Measurements from ENCODE around the gene LRRFIP2. TPM values are rescaled to one million over a fixed set of nuclear protein-coding genes. Genes with fewer than 3 reads are reported as not detected.
"Not testable (repeated sequence)": the region's sequence is repeated elsewhere in the genome, so short reads cannot be mapped to it uniquely, and the experiment has no call there.

Gene LRRFIP2
- total RNA-seq, 1 donor from 2014 or later: 135 TPM

DNA sequence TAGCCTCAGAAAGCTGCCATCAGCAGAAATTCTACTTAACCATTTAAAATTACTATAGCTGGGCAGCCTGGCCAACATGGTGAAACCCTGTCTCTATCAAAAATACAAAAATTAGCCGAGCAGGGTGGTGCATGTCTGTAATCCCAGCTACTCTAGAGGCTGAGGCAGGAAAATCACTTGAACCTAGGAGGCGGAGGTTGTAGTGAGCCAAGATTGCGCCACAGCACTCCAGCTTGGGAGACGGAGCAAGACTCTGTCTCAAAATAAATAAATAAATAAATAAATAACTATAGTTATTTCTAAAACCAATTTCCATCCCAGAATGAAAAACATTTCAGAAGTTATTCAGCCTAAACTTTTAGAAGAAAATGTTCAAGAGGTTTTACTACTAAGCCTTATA, 25.1 kb downstream of the LRRFIP2 start:
- intact Hi-C loops (cut with DNase I): no loop called here
- no peak for DNase-seq (ENCODE audit: low spot score)

GRCh38 chr3:37148208-37148607, 26.2 kb downstream of the LRRFIP2 start:
- intact Hi-C loops (cut with DNase I): no loop called here
- no peak for DNase-seq (ENCODE audit: low spot score)

DNA sequence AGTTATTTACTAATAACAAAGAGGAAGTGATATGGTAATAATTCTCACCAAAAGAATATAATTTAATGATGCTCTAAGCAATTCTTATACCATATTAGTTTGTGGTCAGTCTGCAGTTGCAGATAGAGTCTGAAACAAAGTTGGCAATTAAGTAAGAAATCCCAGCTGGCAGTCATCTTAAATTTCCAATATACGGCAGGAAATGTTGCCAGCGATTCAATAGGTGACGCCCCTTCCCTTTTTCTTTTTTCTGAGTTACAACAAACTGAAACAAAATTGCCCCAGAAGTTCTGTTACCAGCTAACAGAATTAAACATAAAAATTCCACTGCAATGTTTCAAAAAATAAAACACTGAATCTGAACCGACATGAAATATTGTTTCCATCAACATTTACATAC, 26.7 kb downstream of the LRRFIP2 start:
- intact Hi-C loops (cut with DNase I): no loop called here
- no peak for DNase-seq (ENCODE audit: low spot score)

DNA sequence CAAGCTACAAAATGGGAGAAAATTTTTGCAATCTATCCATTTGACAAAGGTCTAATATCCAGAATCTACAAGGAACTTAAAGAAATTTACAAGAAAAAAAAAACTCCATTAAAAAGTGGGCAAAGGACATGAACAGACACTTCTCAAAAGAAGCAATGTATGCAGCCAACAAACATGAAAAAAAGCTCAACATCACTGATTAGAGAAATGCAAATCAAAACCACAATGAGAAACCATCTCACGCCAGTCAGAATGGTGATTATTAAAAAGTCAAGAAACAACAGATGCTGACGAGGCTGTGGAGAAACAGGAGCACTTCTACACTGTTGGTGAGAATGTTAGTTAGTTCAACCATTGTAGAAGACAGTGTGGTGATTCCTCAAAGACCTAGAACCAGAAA, 27.5 kb downstream of the LRRFIP2 start:
- intact Hi-C loops (cut with DNase I); DNase-seq (ENCODE audit: low spot score): not testable (repeated sequence)

- intact Hi-C loops (cut with DNase I): no loop called here
Measured at GRCh38 chr3:37145611-37146010, 28.8 kb downstream of the LRRFIP2 start.

DNA sequence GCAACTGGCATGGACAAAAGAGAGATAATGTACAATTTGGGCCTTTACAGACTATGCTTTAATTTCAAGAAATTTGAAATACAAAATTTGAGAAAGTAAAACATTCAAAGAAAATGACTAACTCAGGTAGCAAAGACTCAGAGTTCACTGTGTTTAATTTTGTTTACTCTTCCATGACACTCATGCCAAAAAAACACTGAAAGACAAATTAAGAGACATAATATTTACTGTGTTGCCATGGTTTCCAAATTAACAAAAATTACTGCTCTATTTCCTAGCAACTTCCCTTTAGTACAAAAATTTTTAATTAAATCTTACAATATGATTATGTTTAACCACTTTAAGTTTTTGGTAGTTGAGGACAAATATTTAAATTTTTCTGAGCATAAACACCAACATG, 29.6 kb downstream of the LRRFIP2 start:
- intact Hi-C loops (cut with DNase I): no loop called here
- DNase-seq (ENCODE audit: low spot score): no peak

More at GRCh38 chr3:37145611-37146010, 28.8 kb downstream of the LRRFIP2 start:
- DNase-seq (ENCODE audit: low spot score): no peak

- DNase-seq (ENCODE audit: low spot score): no peak
- intact Hi-C loops (cut with DNase I): no loop called here
Measured at GRCh38 chr3:37143821-37144220, 30.6 kb downstream of the LRRFIP2 start.

- DNase-seq (ENCODE audit: low spot score): no peak
- intact Hi-C loops (cut with DNase I): no loop called here
Measured at GRCh38 chr3:37141676-37142075, 32.7 kb downstream of the LRRFIP2 start.

GRCh38 chr3:37140899-37141541, 33.4 kb downstream of the LRRFIP2 start:
- intact Hi-C loops (cut with DNase I): no loop called here
- no peak for DNase-seq (ENCODE audit: low spot score)

GRCh38 chr3:37139567-37140052, 34.8 kb downstream of the LRRFIP2 start:
- intact Hi-C loops (cut with DNase I): no loop called here
- DNase-seq (ENCODE audit: low spot score): no peak

DNA sequence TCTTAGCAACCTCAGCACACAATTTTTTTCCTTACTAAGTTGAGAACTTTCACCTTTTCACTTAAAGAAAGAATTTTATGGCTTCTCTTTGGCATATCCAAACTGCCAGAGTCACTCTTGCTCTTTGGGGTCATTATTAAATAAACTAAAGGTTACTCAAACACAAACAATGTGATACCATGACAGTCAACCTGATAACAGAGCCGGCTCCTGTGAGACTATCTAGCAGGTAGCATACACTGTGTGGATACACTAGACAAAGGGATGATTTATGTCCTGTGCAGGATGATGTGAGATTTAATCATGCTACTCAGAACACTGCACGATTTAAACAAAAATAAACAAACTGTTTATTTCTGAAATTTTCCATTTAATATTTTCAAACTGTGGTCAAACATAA, 35.6 kb downstream of the LRRFIP2 start:
- intact Hi-C loops (cut with DNase I): no loop called here
- no peak for DNase-seq (ENCODE audit: low spot score)

- intact Hi-C loops (cut with DNase I): no loop called here
- DNase-seq (ENCODE audit: low spot score): no peak
Measured at GRCh38 chr3:37137516-37137915, 36.9 kb downstream of the LRRFIP2 start.

GRCh38 chr3:37136067-37136466, 38.3 kb downstream of the LRRFIP2 start:
- DNase-seq (ENCODE audit: low spot score): no peak
- intact Hi-C loops (cut with DNase I): no loop called here

DNA sequence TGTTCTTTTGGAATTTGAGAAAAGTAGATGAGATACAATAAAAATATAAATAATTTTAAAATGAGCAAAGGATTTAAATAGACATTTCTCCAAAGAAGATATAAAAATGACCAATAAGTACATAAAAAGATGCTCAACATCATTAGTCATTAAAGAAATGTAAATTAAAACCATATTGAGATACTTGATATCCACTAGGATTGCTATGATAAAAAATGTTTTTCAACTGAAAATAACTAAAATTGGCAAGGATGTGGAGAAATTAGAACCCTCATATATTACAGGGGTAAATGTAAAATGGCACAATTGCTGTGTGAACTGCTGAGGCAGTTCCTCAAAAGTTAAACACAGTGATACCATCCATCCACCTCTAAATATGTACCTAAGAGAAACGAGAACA, 38.8 kb downstream of the LRRFIP2 start:
- intact Hi-C loops (cut with DNase I): no loop called here
- no peak for DNase-seq (ENCODE audit: low spot score)

DNA sequence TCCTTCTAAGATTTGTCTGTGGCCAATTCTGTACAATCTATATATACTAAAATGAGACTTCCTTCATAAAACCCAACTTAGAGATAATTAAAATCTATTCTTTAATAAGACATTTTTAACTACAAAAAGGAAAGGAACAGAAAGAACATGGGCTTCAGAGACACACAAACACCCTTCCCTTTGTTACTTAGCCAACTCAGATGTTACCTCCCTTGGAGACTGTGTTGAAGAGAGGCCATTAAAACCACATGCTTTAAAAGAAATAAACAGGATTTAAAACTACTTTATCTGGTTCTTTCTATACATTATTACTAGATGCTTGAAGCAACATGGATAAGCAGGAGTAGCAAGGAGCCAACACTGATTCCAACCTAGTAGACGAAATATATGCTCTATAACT, 42.0 kb downstream of the LRRFIP2 start:
- DNase-seq (ENCODE audit: low spot score): no peak
- intact Hi-C loops (cut with DNase I): loop anchor here (5.0 kb wide), 1 partner anchor 35 kb away; no protein-coding TSS in a partner anchor

GRCh38 chr3:37131860-37132144, 42.6 kb downstream of the LRRFIP2 start:
- DNase-seq (ENCODE audit: low spot score): no peak
- intact Hi-C loops (cut with DNase I): loop anchor here (5.0 kb wide), 1 partner anchor 35 kb away; no protein-coding TSS in a partner anchor

GRCh38 chr3:37130984-37131859, 43.2 kb downstream of the LRRFIP2 start:
- DNase-seq (ENCODE audit: low spot score): no peak
- intact Hi-C loops (cut with DNase I): loop anchor here (5.0 kb wide), 1 partner anchor 36 kb away; no protein-coding TSS in a partner anchor

- no peak for DNase-seq (ENCODE audit: low spot score)
- intact Hi-C loops (cut with DNase I): loop anchor here (5.0 kb wide), 1 partner anchor 37 kb away; no protein-coding TSS in a partner anchor
Measured at GRCh38 chr3:37130448-37130847, 43.9 kb downstream of the LRRFIP2 start.

GRCh38 chr3:37129871-37130270, 44.5 kb downstream of the LRRFIP2 start:
- no peak for DNase-seq (ENCODE audit: low spot score)
- intact Hi-C loops (cut with DNase I): loop anchor here (5.0 kb wide), 1 partner anchor 37 kb away; no protein-coding TSS in a partner anchor

GRCh38 chr3:37127340-37127739, 47.0 kb downstream of the LRRFIP2 start:
- intact Hi-C loops (cut with DNase I): no loop called here
- DNase-seq (ENCODE audit: low spot score): no peak

DNA sequence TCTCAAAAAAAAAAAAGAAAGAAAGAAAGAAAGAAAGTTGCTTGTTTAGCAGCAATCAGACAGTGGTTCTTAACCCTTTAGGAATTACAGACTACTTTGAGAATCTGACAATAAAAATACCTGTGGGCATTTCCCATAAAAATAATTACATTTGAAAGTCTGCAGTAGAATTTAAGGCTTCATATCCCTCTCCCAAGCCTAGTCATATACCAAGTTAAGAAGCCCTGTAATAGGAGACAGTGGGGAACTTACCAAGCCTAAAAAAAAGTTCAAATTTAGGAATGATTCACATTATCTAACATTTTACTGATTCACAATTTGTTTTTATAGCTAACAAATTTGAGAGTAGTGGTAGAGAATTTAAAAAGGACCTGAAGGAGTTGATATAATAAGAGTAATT, 47.5 kb downstream of the LRRFIP2 start:
- intact Hi-C loops (cut with DNase I): no loop called here
- no peak for DNase-seq (ENCODE audit: low spot score)
